ENCODE measurements around the gene IFT22. TPM values are rescaled to one million over a fixed set of nuclear protein-coding genes. Genes with fewer than 3 reads are reported as not detected.
A peak's percentile ranks its signal among the peaks of the same experiment; 100 is the strongest.

The IFT22 gene
- total and polyA plus RNA-seq, 2 experiments from 2014 or later: 13.8 to 38.8 TPM

DNA sequence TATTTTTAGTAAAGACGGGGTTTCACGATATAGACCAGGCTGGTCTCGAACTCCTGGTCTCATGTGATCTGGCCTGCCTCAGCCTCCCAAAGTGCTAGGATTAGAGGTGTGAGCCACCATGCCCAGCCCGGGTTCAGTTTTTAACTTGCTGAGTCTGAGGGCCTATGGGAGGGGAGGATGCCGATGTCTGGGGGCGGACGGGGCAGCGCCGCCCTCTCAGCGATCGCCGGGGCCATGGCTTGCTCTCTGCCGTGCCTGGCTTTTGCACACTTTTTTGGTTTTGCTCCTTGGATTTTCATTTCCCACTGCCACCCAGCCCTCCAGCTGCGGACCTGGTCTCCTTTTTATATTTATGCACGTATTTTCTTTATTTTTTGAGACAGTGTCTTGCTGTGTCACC, 25.9 kb upstream of the IFT22 start:
- no peaks in the 10 kb centered on the region for H3K4me1 Mint-ChIP-seq
- Histone ChIP-seq H4K20me1 (replicated peaks; ENCODE audit: insufficient read depth) (no peaks in the 10 kb centered on the region), H3K4me2 (no peak overlapping the region), H3K79me2 (replicated peaks; ENCODE audit: insufficient read depth) (no peaks in the 10 kb centered on the region), H3K4me3 (no peak overlapping the region), H3K27ac (ENCODE audit: low read depth) (no peak overlapping the region), H3F3A (replicated peaks; ENCODE audit: low read depth) (peaks cover 2% of the 10 kb centered on the region; the same call in 1 of the 2 replicates), H3K4me1 (ENCODE audit: insufficient read depth) (no peaks in the 10 kb centered on the region), H3K36me3 (ENCODE audit: insufficient read depth) (no peaks in the 10 kb centered on the region), H3K27me3 (ENCODE audit: insufficient read depth) (no peaks in the 10 kb centered on the region), H2AFZ (no peak overlapping the region), H3K9me2 (ENCODE audit: insufficient read depth) (no peaks in the 10 kb centered on the region)
- peaks cover 7% of the 10 kb centered on the region for H3K27me3 Mint-ChIP-seq (ENCODE audit: insufficient read depth, low read depth, poor library complexity)
- peaks cover 10% of the 10 kb centered on the region; the same call in 2 of the 3 replicates for H3K9me3 Mint-ChIP-seq
- DNase-seq (ENCODE audit: low spot score) (no peak), ATAC-seq (no peak)
- H3K4me3 Mint-ChIP-seq: no peak overlapping the region
- H3K36me3 Mint-ChIP-seq (ENCODE audit: low read depth): peaks cover 11% of the 10 kb centered on the region
- no peak overlapping the region for H3K27ac Mint-ChIP-seq
- TF ChIP-seq ZNF114 (CRISPR knock-in tag; IDR thresholded peaks at IDR 0.05) (no peak), EZH2phosphoT487 (IDR thresholded peaks at IDR 0.05; ENCODE audit: unreplicated experiment) (no peak), NANOG (IDR thresholded peaks at IDR 0.05; ENCODE audit: borderline replicate concordance) (no peak), POLR2AphosphoS5 (IDR thresholded peaks at IDR 0.05; ENCODE audit: low read depth) (no peak)

DNA sequence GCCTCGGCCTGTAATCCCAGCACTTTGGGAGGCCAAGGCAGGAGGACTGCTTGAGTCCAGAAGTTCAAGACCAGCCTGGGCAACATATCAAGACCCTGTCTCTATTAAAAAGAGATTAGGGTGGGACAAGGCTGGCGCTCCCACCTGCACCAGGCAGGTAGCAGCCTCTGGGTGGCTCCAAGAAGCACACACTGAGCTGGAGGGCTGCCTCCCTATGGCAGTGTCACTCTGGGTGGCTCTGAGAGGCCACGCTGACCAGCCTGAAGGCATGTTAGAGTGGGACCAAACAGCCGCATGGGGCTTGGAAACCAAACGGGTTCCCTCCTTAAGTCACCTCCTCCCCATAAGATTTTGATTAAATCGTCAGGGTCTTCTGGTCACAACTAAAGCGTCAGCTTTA, 21.3 kb upstream of the IFT22 start:
- no peaks in the 10 kb centered on the region; the same call in 1 of the 2 replicates for H3F3A ChIP-seq (replicated peaks; ENCODE audit: low read depth)
- no peaks in the 10 kb centered on the region for H3K79me2 ChIP-seq (replicated peaks; ENCODE audit: insufficient read depth)
- no peaks in the 10 kb centered on the region for H3K36me3 ChIP-seq (ENCODE audit: insufficient read depth)
- Mint-ChIP-seq H3K27me3 (ENCODE audit: insufficient read depth, low read depth, poor library complexity) (peaks cover 9% of the 10 kb centered on the region), H3K27ac (no peak overlapping the region), H3K36me3 (ENCODE audit: low read depth) (no peaks in the 10 kb centered on the region), H3K9me3 (no peaks in the 10 kb centered on the region), H3K4me1 (no peaks in the 10 kb centered on the region), H3K4me3 (no peak overlapping the region)
- H3K4me3 ChIP-seq: no peak overlapping the region
- ATAC-seq (peak; percentile 32; the same call in 2 of the 3 replicates), DNase-seq (ENCODE audit: low spot score) (no peak)
- TF ChIP-seq ZNF114 (CRISPR knock-in tag; IDR thresholded peaks at IDR 0.05): no peak
- TF ChIP-seq, protein P1, sequence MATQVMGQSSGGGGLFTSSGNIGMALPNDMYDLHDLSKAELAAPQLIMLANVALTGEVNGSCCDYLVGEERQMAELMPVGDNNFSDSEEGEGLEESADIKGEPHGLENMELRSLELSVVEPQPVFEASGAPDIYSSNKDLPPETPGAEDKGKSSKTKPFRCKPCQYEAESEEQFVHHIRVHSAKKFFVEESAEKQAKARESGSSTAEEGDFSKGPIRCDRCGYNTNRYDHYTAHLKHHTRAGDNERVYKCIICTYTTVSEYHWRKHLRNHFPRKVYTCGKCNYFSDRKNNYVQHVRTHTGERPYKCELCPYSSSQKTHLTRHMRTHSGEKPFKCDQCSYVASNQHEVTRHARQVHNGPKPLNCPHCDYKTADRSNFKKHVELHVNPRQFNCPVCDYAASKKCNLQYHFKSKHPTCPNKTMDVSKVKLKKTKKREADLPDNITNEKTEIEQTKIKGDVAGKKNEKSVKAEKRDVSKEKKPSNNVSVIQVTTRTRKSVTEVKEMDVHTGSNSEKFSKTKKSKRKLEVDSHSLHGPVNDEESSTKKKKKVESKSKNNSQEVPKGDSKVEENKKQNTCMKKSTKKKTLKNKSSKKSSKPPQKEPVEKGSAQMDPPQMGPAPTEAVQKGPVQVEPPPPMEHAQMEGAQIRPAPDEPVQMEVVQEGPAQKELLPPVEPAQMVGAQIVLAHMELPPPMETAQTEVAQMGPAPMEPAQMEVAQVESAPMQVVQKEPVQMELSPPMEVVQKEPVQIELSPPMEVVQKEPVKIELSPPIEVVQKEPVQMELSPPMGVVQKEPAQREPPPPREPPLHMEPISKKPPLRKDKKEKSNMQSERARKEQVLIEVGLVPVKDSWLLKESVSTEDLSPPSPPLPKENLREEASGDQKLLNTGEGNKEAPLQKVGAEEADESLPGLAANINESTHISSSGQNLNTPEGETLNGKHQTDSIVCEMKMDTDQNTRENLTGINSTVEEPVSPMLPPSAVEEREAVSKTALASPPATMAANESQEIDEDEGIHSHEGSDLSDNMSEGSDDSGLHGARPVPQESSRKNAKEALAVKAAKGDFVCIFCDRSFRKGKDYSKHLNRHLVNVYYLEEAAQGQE (IDR thresholded peaks at IDR 0.05; ENCODE audit: unreplicated experiment): no peak
- no peak for TF ChIP-seq ZNF331 (CRISPR knock-in tag; IDR thresholded peaks at IDR 0.05; ENCODE audit: low read depth)
- TF ChIP-seq, protein P2, sequence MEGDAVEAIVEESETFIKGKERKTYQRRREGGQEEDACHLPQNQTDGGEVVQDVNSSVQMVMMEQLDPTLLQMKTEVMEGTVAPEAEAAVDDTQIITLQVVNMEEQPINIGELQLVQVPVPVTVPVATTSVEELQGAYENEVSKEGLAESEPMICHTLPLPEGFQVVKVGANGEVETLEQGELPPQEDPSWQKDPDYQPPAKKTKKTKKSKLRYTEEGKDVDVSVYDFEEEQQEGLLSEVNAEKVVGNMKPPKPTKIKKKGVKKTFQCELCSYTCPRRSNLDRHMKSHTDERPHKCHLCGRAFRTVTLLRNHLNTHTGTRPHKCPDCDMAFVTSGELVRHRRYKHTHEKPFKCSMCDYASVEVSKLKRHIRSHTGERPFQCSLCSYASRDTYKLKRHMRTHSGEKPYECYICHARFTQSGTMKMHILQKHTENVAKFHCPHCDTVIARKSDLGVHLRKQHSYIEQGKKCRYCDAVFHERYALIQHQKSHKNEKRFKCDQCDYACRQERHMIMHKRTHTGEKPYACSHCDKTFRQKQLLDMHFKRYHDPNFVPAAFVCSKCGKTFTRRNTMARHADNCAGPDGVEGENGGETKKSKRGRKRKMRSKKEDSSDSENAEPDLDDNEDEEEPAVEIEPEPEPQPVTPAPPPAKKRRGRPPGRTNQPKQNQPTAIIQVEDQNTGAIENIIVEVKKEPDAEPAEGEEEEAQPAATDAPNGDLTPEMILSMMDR (conservative IDR thresholded peaks at IDR 0.05; ENCODE audit: low read depth in 2 of 2): no peak
- TF ChIP-seq EZH2 (IDR thresholded peaks at IDR 0.05; ENCODE audit: low read depth, unreplicated experiment): no peak
- no peak for TF ChIP-seq CREB1 (CRISPR knock-in tag; IDR thresholded peaks at IDR 0.05; ENCODE audit: low read depth)
- TF ChIP-seq NANOG (IDR thresholded peaks at IDR 0.05; ENCODE audit: borderline replicate concordance): no peak
- no peak for TF ChIP-seq STAT1 (IDR thresholded peaks at IDR 0.05; ENCODE audit: unreplicated experiment)
- no peak for TF ChIP-seq EZH2phosphoT487 (IDR thresholded peaks at IDR 0.05; ENCODE audit: unreplicated experiment)
- no peaks in the 10 kb centered on the region for H4K20me1 ChIP-seq (replicated peaks; ENCODE audit: insufficient read depth)
- H3K27ac ChIP-seq (ENCODE audit: low read depth): no peak overlapping the region
- no peaks in the 10 kb centered on the region for H3K27me3 ChIP-seq (ENCODE audit: insufficient read depth)
- no peak overlapping the region for H2AFZ ChIP-seq
- no peaks in the 10 kb centered on the region for H3K9me2 ChIP-seq (ENCODE audit: insufficient read depth)
- H3K4me1 ChIP-seq (ENCODE audit: insufficient read depth): no peaks in the 10 kb centered on the region
- H3K4me2 ChIP-seq: no peak overlapping the region
